ENCODE data around the gene CTSF. TPM values are rescaled to one million over a fixed set of nuclear protein-coding genes. Genes with fewer than 3 reads are reported as not detected.
"Not testable (repeated sequence)": the region's sequence is repeated elsewhere in the genome, so short reads cannot be mapped to it uniquely, and the experiment has no call there.

CTSF gene
- total RNA-seq, 1 donor from 2014 or later = 31.2 TPM

DNA sequence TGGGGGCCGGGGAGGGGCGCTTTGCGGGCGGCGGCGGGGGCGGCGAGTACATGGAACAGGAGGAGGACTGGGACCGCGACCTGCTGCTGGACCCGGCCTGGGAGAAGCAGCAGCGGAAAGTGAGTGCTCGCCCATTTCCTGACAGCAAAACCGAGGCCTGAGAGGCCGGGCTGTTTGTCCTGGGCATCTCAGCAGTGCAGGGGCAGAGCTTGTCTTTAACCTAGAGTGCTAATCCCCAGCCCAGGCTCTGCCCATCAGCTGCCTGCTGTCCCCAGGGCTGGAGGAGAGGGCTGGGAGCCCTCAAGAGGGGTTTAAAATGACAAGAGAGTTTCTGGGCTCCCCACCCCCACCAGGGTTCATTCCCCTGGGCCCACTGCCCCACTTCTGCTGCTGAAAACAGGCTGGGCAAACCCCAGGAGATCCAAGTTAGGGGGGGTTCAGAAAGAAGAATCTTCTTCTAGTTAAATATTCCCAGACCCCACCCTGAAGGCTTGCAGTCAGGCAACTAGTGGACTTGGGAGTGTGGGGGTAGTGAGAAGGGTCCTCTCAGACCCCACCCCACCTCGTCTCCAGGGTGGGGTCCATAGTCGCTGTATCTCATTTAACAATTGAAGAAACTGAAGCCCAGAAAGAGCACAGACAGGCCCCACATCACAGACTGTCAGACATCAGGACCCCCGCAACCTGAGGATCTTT is 21.3 kb downstream of the CTSF start:
- Histone ChIP-seq H3K27me3 (ENCODE audit: low read depth) (no peaks in the 10 kb centered on the region), H3K36me3 (peaks cover 14% of the 10 kb centered on the region), H3K4me3 (peak overlapping the region; percentile 81), H3K27ac (no peak overlapping the region), H3K9me3 (no peaks in the 10 kb centered on the region), H3K4me1 (peaks cover 39% of the 10 kb centered on the region)
- ATAC-seq (no peak), DNase-seq (no peak)
- intact Hi-C loops (cut with DNase I) = no loop called here
- TF ChIP-seq, protein P1, sequence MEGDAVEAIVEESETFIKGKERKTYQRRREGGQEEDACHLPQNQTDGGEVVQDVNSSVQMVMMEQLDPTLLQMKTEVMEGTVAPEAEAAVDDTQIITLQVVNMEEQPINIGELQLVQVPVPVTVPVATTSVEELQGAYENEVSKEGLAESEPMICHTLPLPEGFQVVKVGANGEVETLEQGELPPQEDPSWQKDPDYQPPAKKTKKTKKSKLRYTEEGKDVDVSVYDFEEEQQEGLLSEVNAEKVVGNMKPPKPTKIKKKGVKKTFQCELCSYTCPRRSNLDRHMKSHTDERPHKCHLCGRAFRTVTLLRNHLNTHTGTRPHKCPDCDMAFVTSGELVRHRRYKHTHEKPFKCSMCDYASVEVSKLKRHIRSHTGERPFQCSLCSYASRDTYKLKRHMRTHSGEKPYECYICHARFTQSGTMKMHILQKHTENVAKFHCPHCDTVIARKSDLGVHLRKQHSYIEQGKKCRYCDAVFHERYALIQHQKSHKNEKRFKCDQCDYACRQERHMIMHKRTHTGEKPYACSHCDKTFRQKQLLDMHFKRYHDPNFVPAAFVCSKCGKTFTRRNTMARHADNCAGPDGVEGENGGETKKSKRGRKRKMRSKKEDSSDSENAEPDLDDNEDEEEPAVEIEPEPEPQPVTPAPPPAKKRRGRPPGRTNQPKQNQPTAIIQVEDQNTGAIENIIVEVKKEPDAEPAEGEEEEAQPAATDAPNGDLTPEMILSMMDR (IDR thresholded peaks at IDR 0.05) = no peak

GRCh38 chr11:66546368-66546965 is 21.9 kb downstream of the CTSF start, which contains the start of gene ACTN3:
TSS of gene ACTN3 (plus strand) at chr11:66546903. CDS start at chr11:66546938, 35 bp downstream.
- intact Hi-C loops (cut with DNase I) = no loop called here
- Histone ChIP-seq H3K9me3 (no peaks in the 10 kb centered on the region), H3K4me3 (peak within 1 kb of the TSS; percentile 81), H3K36me3 (peaks cover 20% of the 10 kb centered on the region), H3K4me1 (peaks cover 39% of the 10 kb centered on the region), H3K27me3 (ENCODE audit: low read depth) (no peaks in the 10 kb centered on the region), H3K27ac (peak within 1 kb of the TSS; percentile 91)
- ATAC-seq (peak in 1 of 2 donors; percentile 8), DNase-seq (no peak)
- TF ChIP-seq, protein P1 (IDR thresholded peaks at IDR 0.05) = no peak

DNA sequence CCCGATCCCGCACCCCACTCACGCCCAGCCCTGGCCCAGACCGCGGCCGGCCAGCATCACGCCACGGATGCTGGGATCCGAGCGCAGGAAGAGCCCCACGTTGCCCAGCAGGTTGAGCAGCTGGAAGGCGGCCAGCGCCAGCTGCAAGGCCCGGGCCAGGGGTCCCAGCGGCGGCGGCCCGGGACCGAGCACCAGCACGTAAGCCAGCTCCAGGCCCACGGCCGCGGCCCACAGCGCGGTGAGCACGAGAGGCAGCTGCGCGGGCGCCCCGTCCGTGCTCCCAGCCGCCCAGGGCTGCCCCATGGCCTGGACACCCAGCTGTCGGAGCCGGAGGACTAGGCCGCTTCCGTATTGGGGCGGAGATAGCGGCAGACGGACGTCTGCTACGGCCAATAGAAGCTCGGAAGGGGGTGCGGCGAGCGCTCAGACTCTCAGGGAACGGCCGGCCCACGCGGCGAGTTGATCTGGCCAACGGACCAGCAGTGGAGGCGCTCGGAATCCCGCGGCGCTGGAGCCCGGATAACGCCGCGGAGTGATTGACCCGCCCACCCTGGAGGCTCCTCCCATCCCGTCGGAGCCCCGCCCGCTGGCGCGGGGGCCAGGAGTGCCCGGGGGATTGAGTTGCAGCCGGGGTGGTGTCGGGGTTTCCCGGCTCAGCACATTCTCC is 22.6 kb downstream of the CTSF start, which contains the start of gene ZDHHC24:
Gene ZDHHC24 (minus strand): TSS at position 348 of the 667 bp plus-strand sequence. CDS start 45 bp downstream, at position 303.
- Histone ChIP-seq H3K4me1 (peaks cover 39% of the 10 kb centered on the region), H3K4me3 (peak within 1 kb of the TSS; percentile 81), H3K27me3 (ENCODE audit: low read depth) (no peaks in the 10 kb centered on the region), H3K27ac (peak within 1 kb of the TSS; percentile 91), H3K9me3 (no peaks in the 10 kb centered on the region), H3K36me3 (peaks cover 26% of the 10 kb centered on the region)
- TF ChIP-seq, protein P1 (IDR thresholded peaks at IDR 0.05) = no peak
- DNase-seq (peak; percentile 99), ATAC-seq (peak; percentile 97 to 98)
- intact Hi-C loops (cut with DNase I) = no loop called here

DNA sequence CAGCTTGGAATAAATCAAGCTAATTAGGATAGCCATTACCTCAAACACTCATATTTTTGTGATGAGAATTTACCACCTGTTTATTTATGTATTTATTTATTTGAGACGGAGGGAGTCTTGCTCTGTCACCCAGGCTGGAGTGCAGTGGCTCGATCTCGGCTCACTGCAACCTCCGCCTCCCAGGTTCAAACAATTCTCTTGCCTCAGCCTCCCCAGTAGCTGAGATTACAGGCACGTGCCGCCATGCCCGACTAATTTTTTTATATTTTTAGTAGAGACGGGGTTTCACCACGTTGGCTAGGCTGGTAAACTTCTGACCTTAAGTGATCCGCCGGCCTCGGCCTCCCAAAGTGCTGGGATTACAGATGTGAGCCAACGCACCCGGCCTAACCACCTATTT is 23.5 kb downstream of the CTSF start:
- ATAC-seq; intact Hi-C loops (cut with DNase I): not testable (repeated sequence)
- peak overlapping the region; percentile 91 for H3K27ac ChIP-seq

GRCh38 chr11:66543263-66544107 is 24.9 kb downstream of the CTSF start:
- ATAC-seq = no peak
- peak overlapping the region; percentile 17 for H3K4me3 ChIP-seq
- no peaks in the 10 kb centered on the region for H3K9me3 ChIP-seq
- H3K27ac ChIP-seq = peak overlapping the region; percentile 70
- peaks cover 39% of the 10 kb centered on the region for H3K4me1 ChIP-seq
- H3K36me3 ChIP-seq = peaks cover 48% of the 10 kb centered on the region
- intact Hi-C loops (cut with DNase I) = no loop called here
- peak; percentile 66 for DNase-seq
- H3K27me3 ChIP-seq (ENCODE audit: low read depth) = no peaks in the 10 kb centered on the region
- TF ChIP-seq, protein P1 (IDR thresholded peaks at IDR 0.05) = peak; percentile 53

More for the DNA sequence above, 23.5 kb downstream of the CTSF start:
- H3K9me3 ChIP-seq; DNase-seq; H3K27me3 ChIP-seq (ENCODE audit: low read depth): not testable (repeated sequence)
- Histone ChIP-seq H3K36me3 (peaks cover 33% of the 10 kb centered on the region), H3K4me1 (peaks cover 39% of the 10 kb centered on the region), H3K4me3 (peak overlapping the region; percentile 81)
